Activated gamma-delta T cell treated with Interleukin-2 at 50 U/mL for 16 hours (primary cell): ENCODE measurements around the gene TBL2.
"Not testable (repeated sequence)": the region's sequence is repeated elsewhere in the genome, so short reads cannot be mapped to it uniquely, and the experiment has no call there.

Source experiments
- DNase-seq: peaks from one replicate; pipeline ENCODE4 v3.0.0-alpha.2; 2020

TBL2 gene

GRCh38 chr7:73567846-73568685, 10.3 kb downstream of the TBL2 start:
- no peak for DNase-seq

- no peak for DNase-seq
Measured at GRCh38 chr7:73567140-73567539, 11.2 kb downstream of the TBL2 start.

- not testable (repeated sequence) for DNase-seq
Measured at GRCh38 chr7:73566431-73566830, 11.9 kb downstream of the TBL2 start.

DNA sequence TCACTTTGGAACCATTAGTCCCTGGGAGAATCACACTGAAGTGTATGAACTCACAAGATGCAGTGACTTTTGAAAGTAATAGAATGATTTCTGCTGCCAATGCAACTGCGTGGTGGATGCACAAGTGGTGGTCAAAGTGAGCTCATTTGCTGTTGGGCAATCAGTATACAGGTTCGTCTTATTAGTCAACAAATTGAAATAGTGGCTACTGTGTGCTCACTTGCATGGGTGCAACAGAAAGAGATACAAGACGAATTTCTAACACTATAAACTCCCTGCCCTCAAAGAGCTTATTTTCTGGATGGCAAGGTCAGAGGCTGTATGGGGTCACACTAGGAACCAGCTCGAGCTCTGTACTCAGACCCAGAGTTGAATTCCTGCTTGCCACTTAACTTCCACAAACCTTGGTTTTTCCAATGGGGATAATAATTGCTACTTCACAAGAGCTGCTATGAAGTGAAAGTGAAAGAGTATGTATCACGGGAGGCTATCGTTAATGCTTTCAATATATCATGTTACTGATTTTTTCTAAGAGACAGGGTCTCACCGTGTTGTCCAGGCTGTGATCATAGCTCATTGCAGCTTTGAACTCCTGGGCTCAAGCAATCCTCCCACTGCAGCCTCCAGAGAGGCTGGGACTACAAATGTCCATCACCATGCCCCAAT, 12.6 kb downstream of the TBL2 start:
- DNase-seq = no peak

- no peak for DNase-seq
Measured at GRCh38 chr7:73560109-73560835, 18.1 kb downstream of the TBL2 start.

- peak; percentile 73 for DNase-seq
Measured at GRCh38 chr7:73557397-73558257, 20.8 kb downstream of the TBL2 start, which contains the start of gene BCL7B. Gene BCL7B (minus strand): TSS chr7:73557690. CDS start chr7:73557578, 112 bp downstream.

DNA sequence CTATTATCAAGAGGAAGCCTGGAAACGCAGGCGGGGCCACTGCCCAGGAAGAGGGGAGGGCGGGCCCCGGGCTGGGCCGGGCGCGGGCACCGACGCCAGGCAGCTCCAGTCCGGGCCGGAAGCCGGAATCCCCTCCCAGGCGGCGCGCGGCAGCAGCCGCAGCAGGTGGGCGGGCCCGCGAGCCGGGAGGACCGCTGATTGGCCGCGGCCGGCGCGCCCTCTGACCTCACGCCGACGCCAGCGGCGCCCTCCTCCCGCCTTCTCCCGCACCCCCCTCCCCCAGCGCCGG, 21.3 kb downstream of the TBL2 start:
- DNase-seq = peak; percentile 88

GRCh38 chr7:73556208-73557107, 21.9 kb downstream of the TBL2 start:
- DNase-seq = no peak

DNA sequence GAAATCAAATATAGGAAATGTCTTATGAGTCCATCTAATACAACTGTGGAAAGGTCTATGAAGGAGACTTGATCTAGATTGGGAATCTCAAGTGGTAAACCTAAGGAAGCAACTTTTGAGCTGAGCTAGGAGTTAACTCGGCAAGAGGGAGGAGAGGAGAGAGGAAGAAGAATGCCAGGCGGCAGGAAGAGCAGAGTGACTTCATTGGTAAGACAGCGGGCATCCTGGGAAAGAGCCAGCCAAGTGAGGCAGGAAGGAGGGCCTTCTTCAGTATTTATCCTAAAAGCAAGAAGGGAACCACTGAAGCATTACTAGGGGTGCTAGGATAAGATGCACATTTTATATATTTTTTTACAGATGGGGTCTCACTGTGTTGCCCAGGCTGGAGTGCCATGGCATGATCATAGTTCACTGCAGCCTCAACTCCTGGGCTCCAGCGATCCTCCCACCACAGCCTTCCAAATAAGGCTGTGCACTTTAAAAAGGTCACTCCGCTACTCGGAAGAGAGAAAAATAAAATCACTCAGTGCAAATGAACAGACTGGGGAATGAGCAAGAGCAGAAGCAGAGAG, 22.9 kb downstream of the TBL2 start:
- DNase-seq = no peak

GRCh38 chr7:73550093-73550492, 28.3 kb downstream of the TBL2 start:
- DNase-seq = not testable (repeated sequence)

- no peak for DNase-seq
Measured at GRCh38 chr7:73549176-73549575, 29.2 kb downstream of the TBL2 start.

DNA sequence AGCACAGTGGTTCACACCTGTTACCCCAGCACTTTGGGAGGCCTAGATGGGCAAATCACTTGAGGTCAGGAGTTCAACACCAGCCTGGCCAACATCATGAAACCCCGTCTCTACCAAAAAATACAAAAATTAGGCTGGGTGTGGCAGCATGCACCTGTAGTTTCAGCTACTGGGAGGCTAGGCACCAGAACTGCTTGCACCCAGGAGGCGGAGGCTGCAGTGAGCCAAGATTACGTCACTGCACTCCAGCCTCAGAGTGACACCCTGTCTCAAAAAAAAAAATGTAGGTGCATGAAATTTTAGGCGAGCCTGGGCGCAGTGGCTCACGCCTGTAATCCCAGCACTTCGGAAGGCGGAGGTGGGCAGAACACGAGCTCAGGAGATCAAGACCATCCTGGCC, 30.5 kb downstream of the TBL2 start:
- no peak for DNase-seq

DNA sequence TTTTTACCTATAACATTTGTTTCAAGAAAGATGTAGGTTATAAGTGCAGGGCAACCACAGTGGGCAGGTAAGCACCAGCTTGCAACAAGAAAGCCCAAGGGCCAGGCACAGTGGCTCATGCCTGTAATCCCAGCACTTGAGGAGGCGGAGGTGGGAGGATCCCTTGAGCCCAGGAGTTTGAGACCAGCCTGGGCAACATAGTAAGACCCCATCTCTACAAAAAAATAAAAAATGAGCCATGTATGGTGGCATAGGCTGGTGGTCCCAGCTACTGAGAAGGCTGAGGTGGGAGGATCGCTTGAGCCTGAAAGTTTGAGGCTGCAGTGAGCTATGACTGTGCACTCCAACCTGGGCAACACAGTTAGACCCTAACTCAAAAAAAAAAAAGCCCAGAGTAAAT, 33.7 kb downstream of the TBL2 start:
- no peak for DNase-seq

DNA sequence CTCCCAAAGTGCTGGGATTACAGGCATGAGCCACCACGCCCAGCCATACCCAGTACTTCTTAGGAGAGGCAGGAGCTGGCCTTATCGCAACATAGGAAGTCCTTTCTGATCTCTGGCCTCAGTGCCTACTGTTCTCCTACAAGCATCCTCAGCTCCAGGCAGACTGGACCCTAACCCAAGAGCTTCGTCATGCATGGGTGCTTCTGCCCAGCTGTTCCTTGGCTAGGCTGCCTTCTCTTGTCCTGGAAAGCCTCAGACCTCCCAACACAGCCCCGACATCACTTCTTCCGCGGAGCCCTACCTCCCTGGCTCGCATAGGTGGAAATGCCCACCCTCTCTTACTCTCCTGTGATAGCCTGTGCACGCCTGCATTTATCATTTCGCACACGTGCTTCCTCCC, 36.7 kb downstream of the TBL2 start:
- DNase-seq = no peak

- DNase-seq = no peak
Measured at GRCh38 chr7:73539709-73540108, 38.7 kb downstream of the TBL2 start.

- DNase-seq = not testable (repeated sequence)
Measured at GRCh38 chr7:73538510-73538909, 39.9 kb downstream of the TBL2 start.

- DNase-seq = no peak
Measured at GRCh38 chr7:73537051-73537450, 41.3 kb downstream of the TBL2 start.

- DNase-seq = no peak
Measured at GRCh38 chr7:73536479-73536878, 41.9 kb downstream of the TBL2 start.

DNA sequence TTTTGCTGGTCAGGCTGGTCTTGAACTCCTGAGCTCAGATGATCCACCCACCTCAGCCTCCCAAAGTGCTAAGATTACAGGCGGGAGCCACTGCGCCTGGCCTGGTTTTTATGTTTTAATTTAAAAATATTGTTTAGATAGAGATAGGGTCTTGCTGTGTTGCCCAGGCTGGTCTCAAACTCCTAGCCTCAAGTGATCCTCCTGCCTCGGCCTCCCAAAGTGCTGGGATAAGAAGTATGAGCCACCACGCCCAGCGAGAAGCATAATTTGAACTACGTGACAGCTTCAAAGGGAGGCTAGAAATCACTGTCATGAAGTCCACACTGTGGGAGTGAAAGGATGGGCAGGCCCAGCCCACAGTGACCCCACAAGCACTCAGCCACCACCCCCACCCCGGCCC, 42.5 kb downstream of the TBL2 start:
- not testable (repeated sequence) for DNase-seq

- DNase-seq = no peak
Measured at GRCh38 chr7:73533742-73534141, 44.6 kb downstream of the TBL2 start.

GRCh38 chr7:73532224-73532623, 46.2 kb downstream of the TBL2 start:
- no peak for DNase-seq
